NCI-H748 (cell line): ENCODE data around the gene PKMYT1.
A peak's percentile ranks its signal among the peaks of the same experiment; 100 is the strongest.

Source experiments
- DNase-seq: peaks from one replicate; lab custom pipeline; 2025; ENCODE audit not compliant: unreplicated experiment; lab: John Stamatoyannopoulos, UW

The PKMYT1 gene

DNA sequence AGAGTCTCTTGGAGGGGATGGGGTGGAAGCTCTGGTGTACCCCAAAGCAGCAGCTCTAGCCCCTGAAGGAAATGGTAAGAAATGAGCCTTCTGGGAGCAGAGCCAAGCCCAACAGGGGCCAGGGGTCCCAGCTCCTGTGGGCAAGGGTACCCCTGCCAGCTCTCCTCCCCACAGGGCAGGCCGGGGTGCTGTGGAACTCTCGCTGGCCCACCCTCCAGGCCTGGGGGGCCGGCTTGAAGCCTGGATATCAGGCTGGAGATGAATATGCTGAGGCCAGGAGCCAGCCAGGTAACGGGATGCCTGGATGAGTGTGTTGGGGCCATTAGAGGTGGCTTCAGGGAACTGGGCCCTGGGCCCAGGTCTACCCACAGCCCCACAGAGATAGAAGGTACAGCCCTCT lies 20.3 kb upstream of the PKMYT1 start:
- no peak for DNase-seq

DNA sequence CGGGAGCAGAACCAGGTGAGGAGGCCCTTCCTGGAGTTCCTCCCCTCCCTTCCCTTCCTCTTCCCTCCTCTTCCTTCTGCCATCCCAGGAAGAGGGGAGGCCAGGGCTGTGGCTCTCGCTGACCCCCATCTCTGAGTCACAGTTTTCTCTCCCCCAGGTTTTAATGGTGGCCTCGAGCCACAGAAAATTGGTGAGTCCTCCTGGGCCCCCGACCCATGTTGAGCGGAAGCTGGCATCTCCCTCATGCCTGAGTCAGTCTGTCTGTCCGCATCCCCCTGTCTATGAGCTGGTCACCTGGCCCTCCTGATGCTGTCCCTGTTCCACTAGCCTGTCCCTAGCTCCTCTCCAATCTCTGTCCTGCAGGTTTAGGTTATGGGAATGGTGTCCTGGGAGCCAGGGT lies 19.7 kb upstream of the PKMYT1 start:
- no peak for DNase-seq

DNA sequence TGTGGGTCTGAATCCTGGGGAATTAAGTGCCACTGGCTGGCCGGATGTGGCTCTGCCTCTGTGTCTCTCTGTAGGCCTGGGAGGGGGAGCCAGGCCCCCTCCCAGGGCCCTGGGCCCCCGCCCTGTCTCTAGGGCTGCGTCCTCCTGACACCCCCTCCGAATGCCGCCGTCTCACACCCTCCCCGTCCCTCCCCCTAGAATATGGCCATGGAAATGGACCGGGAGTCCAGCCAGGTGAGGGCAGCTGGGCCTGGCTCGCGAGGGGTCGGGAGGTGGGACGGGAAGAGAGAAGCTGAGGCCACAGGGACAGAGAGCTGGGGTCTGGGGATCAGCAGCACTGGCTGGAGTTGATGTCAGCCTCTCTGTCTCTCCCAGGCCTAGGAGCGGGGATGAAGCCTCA lies 16.1 kb upstream of the PKMYT1 start:
- DNase-seq: no peak

DNA sequence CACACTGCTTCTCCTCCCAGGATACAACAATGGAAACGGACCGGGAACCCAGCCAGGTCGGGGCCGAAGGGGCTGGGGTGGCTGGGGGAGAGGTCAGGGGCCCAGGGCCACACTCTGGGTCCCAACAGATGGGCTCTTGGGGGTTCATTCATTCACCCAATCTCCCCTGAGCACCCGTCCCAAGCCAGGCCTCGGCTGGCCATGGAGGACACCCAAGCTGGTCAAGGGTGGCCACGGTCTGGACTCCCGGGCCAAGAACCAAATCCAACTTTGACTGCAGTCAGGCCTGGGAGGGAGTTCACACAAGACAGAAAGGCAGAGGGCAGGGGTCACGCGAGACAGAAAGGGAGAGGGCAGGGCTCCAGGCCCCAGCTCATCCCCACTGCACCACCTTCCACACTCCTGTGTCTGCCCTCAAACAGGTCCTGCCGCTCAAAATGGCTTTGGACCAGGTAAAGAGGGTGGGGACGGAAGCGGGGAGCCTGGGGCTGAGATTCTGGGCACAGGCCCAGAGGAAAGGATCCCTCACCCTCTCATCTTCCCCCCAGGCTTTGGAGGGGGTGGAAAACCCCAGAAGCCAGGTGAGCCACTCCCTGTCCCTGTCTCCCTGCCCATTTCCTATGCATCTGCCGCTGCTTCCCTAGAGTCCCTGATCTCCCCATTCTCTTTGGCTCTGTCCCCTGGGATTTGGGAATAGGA lies 12.3 kb upstream of the PKMYT1 start:
- DNase-seq: no peak

DNA sequence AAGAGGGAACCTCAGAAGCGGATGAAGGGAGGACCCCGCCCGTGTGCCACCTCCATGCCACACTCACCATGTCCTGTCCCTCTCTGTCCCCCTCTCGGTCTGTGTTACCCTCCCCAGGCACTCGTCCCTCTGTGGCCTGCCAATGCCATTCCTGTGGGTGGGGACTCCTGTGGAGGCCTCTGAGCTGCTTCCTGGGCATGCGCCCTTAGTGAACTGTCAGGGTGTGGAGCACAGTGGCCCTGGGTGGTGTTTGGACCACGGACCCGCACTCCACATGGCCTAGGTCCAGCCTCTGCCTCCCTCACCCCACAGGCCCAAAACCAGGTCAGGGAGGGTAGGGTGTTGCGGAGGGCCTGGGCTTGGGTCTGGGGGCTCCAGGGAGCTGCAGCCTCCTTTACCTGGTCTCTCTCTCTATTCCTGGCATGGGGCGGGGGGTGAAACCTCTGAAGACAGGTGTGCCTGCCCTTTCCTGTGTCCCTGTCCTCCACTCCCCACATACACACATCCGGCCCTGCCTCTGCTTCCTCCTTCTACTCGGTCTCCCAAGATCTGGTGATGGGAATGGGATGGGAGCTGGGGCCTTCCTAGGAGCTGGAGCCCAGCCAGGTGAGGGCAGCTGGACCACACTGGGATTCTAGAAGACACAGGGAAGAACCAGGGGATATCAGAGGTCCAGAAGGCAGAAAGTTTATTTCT lies 11.5 kb upstream of the PKMYT1 start:
- DNase-seq: no peak

DNA sequence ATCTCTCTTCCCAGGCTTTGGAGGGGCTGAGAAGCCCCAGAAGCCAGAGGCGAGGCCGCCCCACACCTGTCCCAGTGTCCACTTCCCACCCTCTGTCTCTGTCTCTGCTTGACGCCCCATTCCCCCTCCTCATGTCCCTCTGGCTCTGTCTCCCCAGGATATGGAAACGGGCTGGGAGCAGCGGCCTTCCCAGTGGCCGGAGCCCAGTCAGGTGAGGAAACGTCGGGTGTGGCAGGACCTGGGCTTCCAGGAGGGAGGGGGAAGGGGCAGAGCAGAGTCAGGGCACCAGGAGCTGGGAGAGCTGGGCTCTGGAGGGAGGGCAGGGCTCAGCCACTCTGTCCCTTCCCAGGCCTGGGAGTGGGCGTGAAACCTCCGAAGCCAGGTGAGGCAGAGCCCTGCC lies 10.6 kb upstream of the PKMYT1 start:
- no peak for DNase-seq

DNA sequence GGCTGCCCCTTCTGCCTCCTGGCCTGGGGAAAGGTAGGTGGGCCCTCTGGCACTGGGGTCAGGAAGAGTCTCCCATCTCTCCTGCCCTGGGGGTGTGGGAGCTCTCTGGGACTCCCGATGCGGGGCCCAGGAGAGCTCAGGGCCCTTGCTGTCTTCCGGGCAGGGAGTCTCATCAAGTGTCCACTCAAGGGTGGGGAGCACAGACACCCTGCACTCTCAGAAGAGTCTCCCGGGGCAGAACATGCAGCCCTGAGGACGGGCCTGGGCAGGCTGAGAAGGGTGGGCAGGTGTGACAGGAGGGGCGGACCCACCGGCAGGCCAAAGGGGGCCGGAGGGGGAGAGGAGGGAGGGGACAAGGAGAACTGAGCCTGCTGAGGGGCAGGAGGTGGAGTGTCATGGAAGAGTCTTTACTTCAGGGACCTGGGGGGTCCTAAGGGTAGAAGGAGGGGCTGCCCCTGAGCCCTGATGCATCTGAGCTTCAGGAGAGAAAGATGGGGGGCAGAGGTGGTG lies 8.4 kb upstream of the PKMYT1 start:
- no peak for DNase-seq

DNA sequence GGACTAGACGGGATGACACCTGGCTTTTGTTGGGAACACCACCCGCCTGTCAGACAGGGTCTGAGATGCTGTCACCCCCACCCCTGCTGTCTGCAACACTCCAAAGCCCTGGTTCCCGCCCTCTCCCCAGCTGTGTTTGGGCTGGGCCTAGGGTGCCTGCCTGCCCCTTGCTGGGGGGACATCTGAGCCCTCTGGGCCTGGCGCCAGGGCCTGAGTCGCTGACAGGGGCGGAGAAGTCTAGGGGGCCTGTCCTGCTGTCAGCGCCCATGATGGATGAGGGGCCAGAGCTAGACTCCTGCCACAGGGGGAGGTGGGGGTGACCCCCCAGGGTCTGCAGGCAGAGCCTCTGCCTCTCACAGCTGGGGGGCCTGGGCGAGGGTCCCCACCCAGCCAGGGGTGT lies 7.6 kb upstream of the PKMYT1 start:
- no peak for DNase-seq

DNA sequence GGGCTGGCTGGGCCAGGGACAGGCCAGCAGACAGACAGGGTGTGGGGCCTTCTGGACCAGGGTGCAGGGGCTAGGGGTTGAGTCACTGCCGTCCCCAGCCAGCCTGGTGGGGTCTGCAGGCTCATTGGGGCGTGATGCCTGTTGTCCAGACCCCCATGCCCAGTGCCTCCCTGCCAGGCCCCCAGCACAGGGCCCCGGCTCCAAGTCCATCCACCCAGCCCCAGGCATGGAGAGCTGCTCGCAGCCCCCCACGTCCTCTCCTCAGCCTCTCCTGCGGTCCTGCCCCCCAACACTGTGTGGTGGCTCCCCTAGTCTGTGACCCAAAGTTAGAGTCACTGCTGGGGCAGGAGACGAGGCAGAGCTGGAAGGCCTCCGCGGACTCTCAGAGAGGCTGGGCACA lies 7.0 kb upstream of the PKMYT1 start:
- no peak for DNase-seq

DNA sequence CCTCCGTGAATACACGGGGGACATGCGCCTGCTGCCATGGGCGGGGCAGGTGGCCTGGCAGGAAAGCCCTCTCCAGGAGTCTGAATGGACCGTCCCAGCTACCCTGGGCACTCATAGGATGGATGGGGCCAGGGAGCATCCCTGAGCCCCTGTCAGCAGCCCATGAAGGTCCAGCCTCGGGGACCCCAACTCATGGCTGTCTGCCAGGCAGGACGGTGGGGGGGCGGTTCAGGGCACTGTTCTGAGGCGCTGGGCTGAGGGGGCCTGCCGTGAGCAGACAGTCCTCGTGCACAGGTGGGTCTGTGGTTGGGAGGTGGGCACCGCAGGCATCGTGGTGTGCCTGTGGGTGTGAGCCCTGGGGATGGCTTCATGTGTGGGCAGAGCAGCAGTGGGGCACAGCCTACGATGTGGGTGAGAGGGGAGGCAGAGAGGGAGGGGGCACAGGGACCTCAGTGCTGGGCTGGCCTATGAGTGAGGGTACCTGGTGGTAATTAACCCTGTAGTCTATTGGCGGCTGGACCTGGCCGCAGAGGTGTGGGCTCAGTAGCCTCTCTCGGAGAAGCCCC lies 6.5 kb upstream of the PKMYT1 start:
- DNase-seq: no peak

DNA sequence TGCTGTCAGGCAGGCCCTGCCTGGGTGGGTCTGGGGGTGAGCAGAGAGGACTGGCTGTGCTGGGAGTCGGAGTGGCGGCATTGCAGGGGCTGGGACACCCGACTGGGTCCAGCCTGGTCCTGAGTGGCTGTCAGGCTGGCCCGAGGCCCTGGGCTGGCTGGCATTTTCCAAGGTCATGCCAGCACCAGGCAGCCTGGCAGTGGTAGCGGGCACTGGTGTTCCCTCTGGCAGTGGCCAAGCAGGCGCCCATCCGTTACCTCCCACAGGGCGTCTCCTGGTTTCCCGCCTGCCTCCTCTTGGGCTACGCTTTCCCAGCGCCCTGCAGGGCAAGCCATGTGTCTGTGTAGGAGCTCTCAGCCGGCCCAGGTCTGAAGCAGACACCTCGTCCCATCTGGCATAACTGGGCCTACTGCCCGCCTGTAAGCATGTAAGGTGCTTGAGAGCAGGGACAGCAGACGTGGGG lies 5.7 kb upstream of the PKMYT1 start:
- no peak for DNase-seq

DNA sequence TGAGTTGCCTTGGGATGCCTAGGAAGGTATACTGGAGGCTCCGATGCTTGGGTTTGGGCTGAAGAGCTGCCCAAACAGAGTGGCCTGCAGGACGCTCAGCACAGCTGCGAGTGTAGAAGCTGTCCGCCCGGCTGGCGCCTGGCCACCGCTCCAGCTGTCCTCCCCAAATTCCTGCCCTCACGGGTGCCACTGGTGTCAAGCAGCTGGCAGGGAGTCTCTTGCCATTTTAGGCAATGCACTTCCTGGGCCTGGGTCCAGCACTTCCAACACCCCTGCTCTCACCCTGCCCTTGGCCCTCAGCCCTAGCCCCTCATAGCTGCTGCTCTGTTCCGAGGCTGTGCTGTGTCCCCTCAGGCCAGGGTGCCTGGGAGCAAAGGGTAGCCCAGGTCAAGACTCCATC lies 5.2 kb upstream of the PKMYT1 start:
- DNase-seq: no peak

DNA sequence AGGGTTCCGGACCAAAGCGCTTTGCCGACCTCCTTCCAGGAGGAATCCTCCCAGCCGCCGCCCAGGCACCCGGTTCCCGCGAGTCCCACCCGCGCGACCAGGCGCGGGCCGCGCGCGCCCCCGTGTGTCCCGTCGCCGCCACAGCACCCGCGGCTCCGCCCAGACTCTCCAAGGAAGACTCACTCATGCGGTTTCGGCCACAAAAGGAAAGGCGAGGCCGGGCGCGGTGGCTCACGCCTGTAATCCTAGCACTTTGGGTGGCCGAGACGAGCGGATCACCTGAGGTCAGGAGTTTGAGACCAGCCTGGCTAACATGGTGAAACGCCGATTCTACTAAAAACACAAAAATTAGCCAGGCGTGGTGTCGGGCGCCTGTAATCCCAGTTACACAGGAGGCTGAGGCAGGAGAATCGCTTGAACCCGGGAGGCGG lies 3.5 kb upstream of the PKMYT1 start:
- DNase-seq: peak; percentile 76

DNA sequence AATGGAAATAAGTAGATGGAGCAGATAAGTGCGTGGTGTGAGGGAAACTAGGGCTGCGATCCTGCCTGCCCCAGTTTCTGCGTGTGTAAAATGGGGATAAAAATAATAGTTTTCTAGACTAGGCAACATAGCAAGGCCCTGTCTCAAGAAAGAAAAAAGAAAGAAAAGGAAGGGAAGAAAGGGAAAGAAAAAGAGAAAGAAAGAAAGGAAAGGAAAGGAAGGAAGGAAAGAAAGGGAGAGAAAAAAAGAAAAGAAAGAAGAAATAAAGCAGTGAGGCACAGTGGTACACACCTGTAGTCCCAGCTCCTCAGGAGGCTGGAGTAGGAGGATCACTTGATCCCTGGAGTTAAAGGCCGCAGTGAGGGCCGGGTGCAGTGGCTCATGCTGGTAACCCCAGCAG lies 2.2 kb upstream of the PKMYT1 start:
- DNase-seq: no peak

DNA sequence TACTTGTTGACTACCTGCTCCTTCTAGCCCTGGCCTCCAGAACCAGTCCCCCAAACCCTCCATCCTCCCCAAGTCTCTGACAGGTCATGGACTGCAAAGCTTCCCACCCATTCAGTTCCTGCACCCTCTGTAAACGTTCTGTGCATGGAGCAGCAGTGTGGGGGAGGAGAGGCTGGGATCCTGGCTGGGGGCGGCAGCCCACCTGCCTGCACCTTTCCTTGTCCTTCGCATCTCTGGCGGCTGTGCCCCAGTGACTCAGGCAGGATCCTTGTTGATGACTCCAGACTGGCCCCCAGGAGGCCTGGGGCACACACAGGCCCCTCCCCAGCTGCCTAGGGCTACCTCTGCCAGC lies 1.6 kb upstream of the PKMYT1 start:
- no peak for DNase-seq

DNA sequence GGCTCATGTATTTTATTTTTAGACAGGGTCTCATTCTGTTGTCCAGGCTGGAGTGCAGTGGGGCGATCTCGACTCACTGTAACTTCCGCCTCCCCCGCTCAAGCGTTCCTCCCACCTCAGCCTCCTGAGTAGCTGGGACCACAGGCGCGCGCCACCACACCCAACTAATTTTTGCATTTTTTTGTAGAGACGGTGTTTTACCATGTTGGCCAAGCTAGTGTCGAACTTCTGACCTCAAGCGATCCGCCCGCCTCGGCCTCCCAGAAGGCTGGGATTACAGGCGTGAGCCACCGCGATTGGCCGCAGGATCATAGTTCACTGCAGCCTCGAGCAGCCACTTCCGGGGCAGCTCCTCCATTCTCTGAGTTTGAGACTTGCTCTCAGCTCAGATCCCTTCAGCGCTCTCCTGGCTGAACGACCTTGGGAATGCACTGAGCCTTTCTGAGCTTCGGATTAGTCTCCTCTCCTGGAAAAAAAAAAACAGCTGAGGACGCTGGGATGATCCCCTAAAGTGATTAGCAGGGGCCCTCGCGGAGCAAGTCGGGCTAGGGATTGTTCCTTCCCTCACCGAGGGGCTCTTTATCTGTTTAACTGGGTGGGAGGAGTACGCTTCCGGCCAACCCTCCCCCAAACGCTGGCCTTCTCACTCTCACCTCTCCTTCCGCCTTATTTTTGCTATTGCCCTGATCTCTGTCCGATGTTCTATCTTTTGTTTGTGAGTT lies 1.1 kb upstream of the PKMYT1 start:
- DNase-seq: no peak

DNA sequence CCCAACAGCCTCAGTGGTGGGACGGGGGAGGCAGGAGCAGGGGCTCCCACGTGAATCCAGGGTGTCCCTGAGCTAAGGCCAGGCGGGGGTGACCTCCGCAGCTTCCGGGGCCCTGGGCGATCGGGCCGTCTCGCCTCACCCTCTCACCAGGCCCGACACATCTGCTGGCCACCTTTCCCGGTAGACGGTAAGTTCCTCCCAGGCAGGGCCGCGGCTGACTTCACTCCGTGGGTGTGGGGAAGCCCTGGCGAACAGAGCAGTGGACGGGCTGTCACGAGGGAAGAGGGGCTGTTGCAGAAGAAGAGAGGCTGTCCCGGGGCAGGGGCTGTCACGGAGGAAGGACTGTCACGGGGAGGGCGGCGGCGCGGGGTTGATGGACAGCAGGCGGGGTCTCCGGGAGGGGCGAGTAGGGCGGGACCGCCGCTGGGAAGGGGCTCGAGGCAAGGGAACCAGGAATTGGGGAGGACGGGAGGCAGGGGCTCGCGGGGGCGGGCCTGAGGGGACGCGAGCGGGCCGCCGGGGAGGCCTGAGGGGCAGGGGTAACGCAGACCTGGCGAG lies 498 bp downstream of the PKMYT1 start:
- peak; percentile 30 for DNase-seq

DNA sequence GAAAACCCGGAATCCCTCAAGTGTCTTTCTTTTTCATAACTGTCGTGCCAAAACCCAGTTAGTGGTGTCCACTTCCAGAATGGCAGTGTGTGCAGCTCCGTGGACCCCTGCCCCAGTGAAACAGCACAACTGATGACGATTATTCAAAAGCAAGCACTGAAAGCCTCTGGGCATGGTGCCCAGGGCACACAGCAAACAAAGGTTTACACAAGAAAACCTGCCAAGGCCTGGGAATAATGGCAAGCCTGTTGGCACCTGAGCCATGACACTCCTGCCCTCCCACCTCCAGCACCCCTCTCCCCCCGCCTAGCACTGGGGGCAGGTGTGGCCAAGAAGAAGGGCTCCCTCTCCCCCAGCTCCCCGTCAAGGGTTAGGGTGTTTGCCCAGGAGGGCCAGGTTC lies 2.8 kb downstream of the PKMYT1 start:
- no peak for DNase-seq

DNA sequence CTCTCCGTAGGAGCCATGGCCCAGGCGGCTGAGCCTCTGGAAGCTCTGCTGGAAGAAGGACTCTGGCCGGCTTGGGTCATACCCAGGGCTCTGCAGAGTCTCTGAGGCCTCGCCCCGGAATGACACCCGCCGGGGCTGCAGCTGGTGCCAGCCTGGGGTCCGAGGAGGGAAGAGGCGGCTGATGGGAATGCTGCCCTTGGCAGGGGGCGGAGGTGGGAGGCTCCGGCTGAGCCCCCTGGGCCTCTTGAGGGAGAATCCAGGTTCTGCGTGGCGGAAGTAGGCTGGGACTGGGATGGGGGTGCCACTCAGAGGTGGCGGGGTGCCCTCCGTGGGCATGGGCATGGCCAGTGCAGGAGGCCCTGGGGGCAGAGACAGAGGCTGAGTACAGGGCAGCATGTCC lies 3.6 kb downstream of the PKMYT1 start:
- DNase-seq: no peak

DNA sequence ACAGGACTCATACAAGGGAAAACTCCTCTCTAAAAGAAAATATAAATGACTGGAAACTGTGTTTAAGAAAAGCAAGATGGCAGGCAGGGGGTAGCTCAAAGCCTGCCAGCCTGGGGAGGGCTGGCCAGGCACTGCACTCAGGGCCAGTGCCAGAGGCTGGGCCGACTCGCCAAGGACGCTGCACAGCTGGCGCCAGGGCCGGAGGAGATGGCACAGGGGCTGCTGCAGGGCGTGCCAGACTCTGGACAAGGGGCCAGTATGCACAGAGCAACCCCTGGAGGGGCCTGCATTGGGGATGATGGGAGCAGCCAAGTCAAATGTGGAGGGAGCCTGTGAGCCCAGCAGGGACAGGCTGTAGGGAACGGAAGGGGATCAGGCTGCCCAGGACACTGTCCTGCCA lies 4.0 kb downstream of the PKMYT1 start:
- DNase-seq: no peak

DNA sequence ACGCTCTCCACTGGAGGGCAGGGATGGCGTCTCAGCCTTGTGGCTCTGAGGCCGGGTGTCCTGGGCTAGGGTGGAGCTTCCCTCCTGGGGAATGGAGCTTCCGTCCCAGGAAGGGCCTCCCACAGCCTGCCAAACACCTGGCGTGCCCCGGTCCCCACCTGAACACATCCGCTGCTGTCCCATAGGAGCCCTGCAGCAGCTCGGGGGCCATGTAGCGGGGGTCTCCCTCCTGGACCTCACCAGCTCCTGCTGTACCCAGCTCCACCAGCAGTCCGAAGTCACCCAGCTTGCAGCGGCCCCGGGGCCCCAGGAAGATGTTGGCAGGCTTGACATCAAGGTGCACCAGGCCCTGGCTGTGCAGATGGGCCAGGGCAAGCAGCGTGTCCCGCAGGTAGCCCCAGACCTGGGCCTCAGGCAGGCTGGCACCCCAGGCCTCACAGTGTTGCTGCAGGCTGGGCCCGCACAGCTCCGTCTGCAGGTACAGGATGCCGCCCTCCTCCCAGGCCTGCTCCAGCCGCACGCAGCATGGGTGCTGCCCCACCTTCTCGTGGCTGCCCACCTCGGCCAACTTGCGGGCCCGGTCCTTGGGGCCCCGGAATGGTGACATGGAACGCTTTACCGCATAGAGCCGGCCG lies 5.0 kb downstream of the PKMYT1 start:
- DNase-seq: no peak
